GM19455 (cell line): Measurements from ENCODE around the gene RAB19.
"Not testable (repeated sequence)": the region's sequence is repeated elsewhere in the genome, so short reads cannot be mapped to it uniquely, and the experiment has no call there.

ENCODE experiments used
- ATAC-seq: cut with Tn5 transposase; IDR thresholded peaks from one replicate; pipeline ENCODE4 v1.9.1; 2021; ENCODE audit not compliant: unreplicated experiment

The RAB19 gene

GRCh38 chr7:140400381-140400780, 3.5 kb upstream of the RAB19 start:
- no peak for ATAC-seq

GRCh38 chr7:140402178-140402835, 1.6 kb upstream of the RAB19 start:
- no peak for ATAC-seq

GRCh38 chr7:140404565-140405065, 757 bp downstream of the RAB19 start:
- no peak for ATAC-seq

- ATAC-seq, result no peak
These were observed 11.5 kb downstream of the RAB19 start for GRCh38 chr7:140415361-140415760.

- not testable (repeated sequence) for ATAC-seq
These were observed 12.0 kb downstream of the RAB19 start for GRCh38 chr7:140415816-140416215.

GRCh38 chr7:140416560-140416959, 12.7 kb downstream of the RAB19 start:
- ATAC-seq, result no peak

- no peak for ATAC-seq
These were observed 13.7 kb downstream of the RAB19 start for GRCh38 chr7:140417456-140418155.

GRCh38 chr7:140418156-140418472, 14.3 kb downstream of the RAB19 start:
- not testable (repeated sequence) for ATAC-seq

GRCh38 chr7:140418653-140419052, 14.8 kb downstream of the RAB19 start:
- ATAC-seq, result no peak

GRCh38 chr7:140421521-140421920, 17.7 kb downstream of the RAB19 start:
- no peak for ATAC-seq

GRCh38 chr7:140423501-140423900, 19.6 kb downstream of the RAB19 start:
- ATAC-seq, result no peak

GRCh38 chr7:140425718-140426117, 21.9 kb downstream of the RAB19 start:
- ATAC-seq, result no peak

- ATAC-seq, result no peak
These were observed 22.3 kb downstream of the RAB19 start for GRCh38 chr7:140426130-140426529.

- ATAC-seq, result no peak
These were observed 29.5 kb downstream of the RAB19 start for GRCh38 chr7:140433396-140433795.

GRCh38 chr7:140435252-140435895, 31.5 kb downstream of the RAB19 start:
- no peak for ATAC-seq

GRCh38 chr7:140439359-140439758, 35.5 kb downstream of the RAB19 start:
- no peak for ATAC-seq

GRCh38 chr7:140440593-140440992, 36.7 kb downstream of the RAB19 start:
- ATAC-seq, result no peak

- no peak for ATAC-seq
These were observed 37.7 kb downstream of the RAB19 start for GRCh38 chr7:140441519-140441918.

- ATAC-seq, result no peak
These were observed 42.6 kb downstream of the RAB19 start for GRCh38 chr7:140446467-140446866.

GRCh38 chr7:140447841-140448240, 44.0 kb downstream of the RAB19 start:
- ATAC-seq, result no peak

- no peak for ATAC-seq
These were observed 45.1 kb downstream of the RAB19 start for GRCh38 chr7:140448781-140449480.

GRCh38 chr7:140451716-140452115, 47.9 kb downstream of the RAB19 start:
- no peak for ATAC-seq
